ENCODE measurements around the gene MACF1.
"Not testable (repeated sequence)": the region's sequence is repeated elsewhere in the genome, so short reads cannot be mapped to it uniquely, and the experiment has no call there.

DNA sequence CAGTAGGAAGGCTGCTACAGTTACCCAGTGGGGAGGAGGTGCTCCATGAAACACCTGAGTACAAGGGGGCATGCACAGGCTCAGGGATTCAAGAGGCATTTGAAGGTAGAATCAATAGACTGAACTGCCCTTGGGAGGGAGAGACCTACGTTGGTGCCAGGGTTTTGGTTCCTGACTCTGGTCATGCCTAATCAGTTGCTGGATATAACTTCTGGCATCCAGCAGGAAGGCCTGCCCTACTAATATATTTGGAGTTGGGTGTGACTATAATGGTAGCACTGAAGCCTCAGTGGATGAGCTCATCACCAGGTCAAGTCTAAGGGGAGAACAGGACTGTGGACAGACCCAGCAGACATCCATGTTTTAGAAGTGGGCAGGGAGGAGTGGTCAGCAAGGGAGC is 271.1 kb downstream of the MACF1 start:
- TF ChIP-seq, protein P1, sequence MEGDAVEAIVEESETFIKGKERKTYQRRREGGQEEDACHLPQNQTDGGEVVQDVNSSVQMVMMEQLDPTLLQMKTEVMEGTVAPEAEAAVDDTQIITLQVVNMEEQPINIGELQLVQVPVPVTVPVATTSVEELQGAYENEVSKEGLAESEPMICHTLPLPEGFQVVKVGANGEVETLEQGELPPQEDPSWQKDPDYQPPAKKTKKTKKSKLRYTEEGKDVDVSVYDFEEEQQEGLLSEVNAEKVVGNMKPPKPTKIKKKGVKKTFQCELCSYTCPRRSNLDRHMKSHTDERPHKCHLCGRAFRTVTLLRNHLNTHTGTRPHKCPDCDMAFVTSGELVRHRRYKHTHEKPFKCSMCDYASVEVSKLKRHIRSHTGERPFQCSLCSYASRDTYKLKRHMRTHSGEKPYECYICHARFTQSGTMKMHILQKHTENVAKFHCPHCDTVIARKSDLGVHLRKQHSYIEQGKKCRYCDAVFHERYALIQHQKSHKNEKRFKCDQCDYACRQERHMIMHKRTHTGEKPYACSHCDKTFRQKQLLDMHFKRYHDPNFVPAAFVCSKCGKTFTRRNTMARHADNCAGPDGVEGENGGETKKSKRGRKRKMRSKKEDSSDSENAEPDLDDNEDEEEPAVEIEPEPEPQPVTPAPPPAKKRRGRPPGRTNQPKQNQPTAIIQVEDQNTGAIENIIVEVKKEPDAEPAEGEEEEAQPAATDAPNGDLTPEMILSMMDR (conservative IDR thresholded peaks at IDR 0.05; ENCODE audit: low read depth, low read length) = not testable (repeated sequence)
- TF ChIP-seq EZH2 (IDR thresholded peaks at IDR 0.05; ENCODE audit: low read length, unreplicated experiment) = not testable (repeated sequence)

All from PC-3 (cell line).